GM19025 (cell line): ENCODE data around the gene CACNA2D2.

ENCODE experiments used
- ATAC-seq: cut with Tn5 transposase; IDR thresholded peaks from one replicate; pipeline ENCODE4 v1.9.1; 2021; ENCODE audit warnings: mild to moderate bottlenecking, low read depth, moderate library complexity; ENCODE audit not compliant: unreplicated experiment

CACNA2D2 gene

GRCh38 chr3:50408443-50408944, 94.9 kb downstream of the CACNA2D2 start:
- no peak for ATAC-seq

- ATAC-seq = no peak
Observed at GRCh38 chr3:50406487-50406886, 96.9 kb downstream of the CACNA2D2 start.

GRCh38 chr3:50405249-50405648, 98.2 kb downstream of the CACNA2D2 start:
- ATAC-seq = no peak

GRCh38 chr3:50401978-50402595, 101.3 kb downstream of the CACNA2D2 start:
- no peak for ATAC-seq

GRCh38 chr3:50396502-50396901, 106.9 kb downstream of the CACNA2D2 start:
- no peak for ATAC-seq

- no peak for ATAC-seq
Observed at GRCh38 chr3:50395070-50395860, 108.2 kb downstream of the CACNA2D2 start.

GRCh38 chr3:50393061-50393460, 110.4 kb downstream of the CACNA2D2 start:
- no peak for ATAC-seq

- ATAC-seq = no peak
Observed at GRCh38 chr3:50392101-50392715, 111.2 kb downstream of the CACNA2D2 start.

GRCh38 chr3:50390508-50391224, 112.8 kb downstream of the CACNA2D2 start:
- ATAC-seq = no peak

- ATAC-seq = no peak
Observed at GRCh38 chr3:50389414-50389767, 114.0 kb downstream of the CACNA2D2 start.

GRCh38 chr3:50388720-50389413, 114.6 kb downstream of the CACNA2D2 start:
- no peak for ATAC-seq

GRCh38 chr3:50388016-50388719, 115.3 kb downstream of the CACNA2D2 start:
- no peak for ATAC-seq

- ATAC-seq = no peak
Observed at GRCh38 chr3:50385754-50386153, 117.7 kb downstream of the CACNA2D2 start.

GRCh38 chr3:50383750-50384149, 119.7 kb downstream of the CACNA2D2 start:
- no peak for ATAC-seq

- no peak for ATAC-seq
Observed at GRCh38 chr3:50382722-50383121, 120.7 kb downstream of the CACNA2D2 start.

GRCh38 chr3:50381383-50381782, 122.1 kb downstream of the CACNA2D2 start:
- ATAC-seq = no peak

GRCh38 chr3:50380405-50381085, 122.9 kb downstream of the CACNA2D2 start:
- ATAC-seq = no peak

GRCh38 chr3:50378757-50379156, 124.7 kb downstream of the CACNA2D2 start:
- ATAC-seq = no peak

GRCh38 chr3:50378024-50378423, 125.4 kb downstream of the CACNA2D2 start:
- no peak for ATAC-seq
